SK-N-SH (cell line): ENCODE measurements around the gene NLGN3.

ENCODE experiments used
- FOXJ3 ChIP-seq: sonication (generic); formaldehyde crosslinking; IDR thresholded peaks from 2 replicates; pipeline ENCODE4 v1.5.1; 2020; ENCODE audit warnings: mild to moderate bottlenecking, missing genetic modification reagents
- MEF2A ChIP-seq: IDR thresholded peaks from 2 replicates; pipeline ENCODE4 v1.4.0; 2012; ENCODE audit warnings: low read depth, borderline replicate concordance
- NRF1 ChIP-seq: IDR thresholded peaks from 2 replicates; pipeline ENCODE4 v1.6.1; 2012; ENCODE audit warnings: low read depth, mild to moderate bottlenecking, low read length
- POLR2AphosphoS5 ChIP-seq: IDR thresholded peaks from 2 replicates; pipeline ENCODE4 v1.6.1; 2012; ENCODE audit warnings: low read depth, low read length
- RCOR1 ChIP-seq: fragments of 150-350 bp; IDR thresholded peaks from 2 replicates; pipeline ENCODE4 v1.6.1; 2017; ENCODE audit warnings: antibody characterized with exemption, low read length
- TAF1 ChIP-seq: IDR thresholded peaks from 2 replicates; pipeline ENCODE4 v1.6.1; 2012; ENCODE audit warnings: low read depth, mild to moderate bottlenecking, low read length, moderate library complexity, borderline replicate concordance
- TF ChIP-seq, protein P1 (sequence below): fragments of 200-600 bp; sonication (generic); IDR thresholded peaks from 2 replicates; pipeline ENCODE4 v1.6.1; 2017; ENCODE audit warnings: antibody characterized with exemption, mild to moderate bottlenecking, moderate library complexity

DNA sequence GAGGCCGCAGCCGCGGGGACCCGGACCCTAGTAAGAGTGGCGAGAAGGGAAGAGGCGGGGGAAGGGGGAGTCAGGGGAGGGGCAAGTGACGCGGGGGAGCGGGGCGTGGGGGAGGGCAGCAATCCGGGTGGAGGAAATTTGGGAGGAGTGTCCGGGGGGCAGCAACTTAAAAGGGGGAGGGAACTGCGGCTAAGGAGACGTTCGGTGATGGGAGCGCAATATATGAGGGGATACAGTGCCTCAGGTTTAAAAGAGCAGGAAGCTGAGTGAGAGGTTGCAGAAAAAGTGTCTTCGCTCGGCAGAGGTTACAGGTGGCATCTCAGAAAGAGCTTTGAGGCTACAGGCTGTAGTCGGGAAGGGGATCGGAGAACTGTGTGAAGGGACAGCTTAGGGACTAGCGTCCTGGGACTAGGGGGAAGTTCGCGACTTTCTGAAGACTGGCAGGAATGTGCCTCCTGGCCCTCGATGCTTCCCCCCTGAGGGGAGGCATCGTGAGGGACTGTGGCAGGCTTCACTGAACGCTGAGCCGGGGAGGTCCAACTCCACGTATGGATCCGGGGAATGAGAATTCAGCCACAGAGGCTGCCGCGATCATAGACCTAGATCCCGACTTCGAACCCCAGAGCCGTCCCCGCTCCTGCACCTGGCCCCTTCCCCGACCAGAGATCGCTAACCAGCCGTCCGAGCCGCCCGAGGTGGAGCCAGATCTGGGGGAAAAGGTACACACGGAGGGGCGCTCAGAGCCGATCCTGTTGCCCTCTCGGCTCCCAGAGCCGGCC lies 48.5 kb upstream of the NLGN3 start:
- no peak for TF ChIP-seq FOXJ3
- no peak for TF ChIP-seq NRF1
- TF ChIP-seq, protein P1, sequence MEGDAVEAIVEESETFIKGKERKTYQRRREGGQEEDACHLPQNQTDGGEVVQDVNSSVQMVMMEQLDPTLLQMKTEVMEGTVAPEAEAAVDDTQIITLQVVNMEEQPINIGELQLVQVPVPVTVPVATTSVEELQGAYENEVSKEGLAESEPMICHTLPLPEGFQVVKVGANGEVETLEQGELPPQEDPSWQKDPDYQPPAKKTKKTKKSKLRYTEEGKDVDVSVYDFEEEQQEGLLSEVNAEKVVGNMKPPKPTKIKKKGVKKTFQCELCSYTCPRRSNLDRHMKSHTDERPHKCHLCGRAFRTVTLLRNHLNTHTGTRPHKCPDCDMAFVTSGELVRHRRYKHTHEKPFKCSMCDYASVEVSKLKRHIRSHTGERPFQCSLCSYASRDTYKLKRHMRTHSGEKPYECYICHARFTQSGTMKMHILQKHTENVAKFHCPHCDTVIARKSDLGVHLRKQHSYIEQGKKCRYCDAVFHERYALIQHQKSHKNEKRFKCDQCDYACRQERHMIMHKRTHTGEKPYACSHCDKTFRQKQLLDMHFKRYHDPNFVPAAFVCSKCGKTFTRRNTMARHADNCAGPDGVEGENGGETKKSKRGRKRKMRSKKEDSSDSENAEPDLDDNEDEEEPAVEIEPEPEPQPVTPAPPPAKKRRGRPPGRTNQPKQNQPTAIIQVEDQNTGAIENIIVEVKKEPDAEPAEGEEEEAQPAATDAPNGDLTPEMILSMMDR = no peak
- no peak for TF ChIP-seq MEF2A
- no peak for TF ChIP-seq TAF1
- no peak for TF ChIP-seq RCOR1
- TF ChIP-seq POLR2AphosphoS5 = no peak
